Mesenchymal stem cell (in vitro differentiated cells and primary cell): ENCODE measurements around the gene KCND3.

Experiments used
- DNase-seq: peaks from one replicate; pipeline ENCODE4 v3.0.0-alpha.2; 2013
- H2AFZ ChIP-seq: one replicate; pipeline ENCODE4 v1.6.1; 2013; ENCODE audit warnings: low read depth, mild to moderate bottlenecking, control low read depth, inconsistent platforms, low read length, moderate library complexity
- H2AK5ac ChIP-seq: 2 replicates; pipeline ENCODE4 v1.6.1; 2013; ENCODE audit warnings: low read length, moderate library complexity, mild to moderate bottlenecking, inconsistent platforms; ENCODE audit not compliant: severe bottlenecking
- H2BK120ac ChIP-seq: one replicate; pipeline ENCODE4 v1.6.1; 2013; ENCODE audit warnings: low read depth, mild to moderate bottlenecking, inconsistent platforms, low read length, moderate library complexity
- H2BK12ac ChIP-seq, 2 experiments: one replicate each; pipeline ENCODE4 v1.6.1; 2013; ENCODE audit warnings: inconsistent platforms in 2 of 2, low read length in 2 of 2, mild to moderate bottlenecking in 2 of 2, moderate library complexity in 2 of 2, control low read depth in 1 of 2
- H2BK15ac ChIP-seq: one replicate; pipeline ENCODE4 v1.6.1; 2013; ENCODE audit warnings: mild to moderate bottlenecking, low read depth, inconsistent platforms; ENCODE audit not compliant: poor library complexity, severe bottlenecking
- H2BK5ac ChIP-seq: 2 replicates; pipeline ENCODE4 v1.6.1; 2013; ENCODE audit warnings: low read depth, mild to moderate bottlenecking, low read length, control low read depth, inconsistent platforms; ENCODE audit not compliant: poor library complexity, severe bottlenecking
- H3K14ac ChIP-seq, 2 experiments: one replicate each; pipeline ENCODE4 v1.6.1; 2013; ENCODE audit warnings: inconsistent platforms in 2 of 2, low read length in 2 of 2, control low read depth in 1 of 2, mild to moderate bottlenecking in 1 of 2, moderate library complexity in 1 of 2
- H3K18ac ChIP-seq, 2 experiments: one replicate each; pipeline ENCODE4 v1.6.1; 2013; ENCODE audit warnings: inconsistent platforms in 2 of 2, low read length in 2 of 2, control low read depth in 1 of 2, low read depth in 1 of 2, mild to moderate bottlenecking in 1 of 2
- H3K23ac ChIP-seq, 2 experiments: one replicate each; pipeline ENCODE4 v1.6.1; 2013; ENCODE audit warnings: inconsistent platforms in 2 of 2, low read length in 2 of 2, mild to moderate bottlenecking in 2 of 2, moderate library complexity in 2 of 2, control low read depth in 1 of 2
- H3K27ac ChIP-seq: 2 replicates; pipeline ENCODE4 v1.5.1; 2013; ENCODE audit warnings: mild to moderate bottlenecking, moderate library complexity, low read length, control low read depth, inconsistent platforms; ENCODE audit not compliant: poor library complexity, severe bottlenecking
- H3K27me3 ChIP-seq, 2 experiments: 2 replicates each; pipeline versions ENCODE4 v1.6.1 to v1.7.0; 2013; ENCODE audit warnings: low read length in 2 of 2, mild to moderate bottlenecking in 2 of 2, moderate library complexity in 2 of 2, control low read depth in 1 of 2, inconsistent platforms in 1 of 2; ENCODE audit not compliant: control insufficient read depth in 1 of 2, insufficient read depth in 1 of 2
- H3K36me3 ChIP-seq, 2 experiments: 2 replicates each; pipeline versions ENCODE4 v1.6.1 to v1.7.0; 2013; ENCODE audit warnings: low read length in 2 of 2, control low read depth in 1 of 2, inconsistent platforms in 1 of 2, low read depth in 1 of 2, mild to moderate bottlenecking in 1 of 2; ENCODE audit not compliant: insufficient read depth in 2 of 2, control insufficient read depth in 1 of 2
- H3K4ac ChIP-seq, 2 experiments: one replicate each; pipeline ENCODE4 v1.6.1; 2013; ENCODE audit warnings: inconsistent platforms in 2 of 2, low read length in 2 of 2, mild to moderate bottlenecking in 2 of 2, moderate library complexity in 2 of 2, control low read depth in 1 of 2, low read depth in 1 of 2
- H3K4me1 ChIP-seq: 2 replicates; pipeline ENCODE4 v1.6.1; 2013; ENCODE audit warnings: low read depth, low read length, control low read depth; ENCODE audit not compliant: control insufficient read depth, insufficient read depth
- H3K4me2 ChIP-seq: 2 replicates; pipeline ENCODE4 v1.6.1; 2013; ENCODE audit warnings: low read length, mild to moderate bottlenecking, inconsistent platforms; ENCODE audit not compliant: poor library complexity, severe bottlenecking
- H3K4me3 ChIP-seq, 2 experiments: 2 replicates each; pipeline versions ENCODE4 v1.5.1 to v1.7.0; 2013; ENCODE audit warnings: low read length in 2 of 2, mild to moderate bottlenecking in 2 of 2, control low read depth in 1 of 2, low read depth in 1 of 2; ENCODE audit not compliant: insufficient read depth in 1 of 2
- H3K79me1 ChIP-seq: replicated peaks from 2 replicates; pipeline ENCODE4 v1.6.1; 2013; ENCODE audit warnings: mild to moderate bottlenecking, control low read depth, low read length, inconsistent platforms; ENCODE audit not compliant: poor library complexity, severe bottlenecking
- H3K9ac ChIP-seq: 2 replicates; pipeline ENCODE4 v1.7.0; 2013; ENCODE audit warnings: mild to moderate bottlenecking, low read length, moderate library complexity
- H3K9me3 ChIP-seq: 2 replicates; pipeline ENCODE4 v1.7.0; 2013; ENCODE audit warnings: mild to moderate bottlenecking, low read length; ENCODE audit not compliant: control insufficient read depth
- H4K8ac ChIP-seq: one replicate; pipeline ENCODE4 v1.6.1; 2013; ENCODE audit warnings: inconsistent platforms, mild to moderate bottlenecking, low read length, moderate library complexity
- H4K91ac ChIP-seq: one replicate; pipeline ENCODE4 v1.6.1; 2013; ENCODE audit warnings: mild to moderate bottlenecking, low read length, inconsistent platforms
- WGBS: methylation state at CpG from one replicate; pipeline ENCODE4 v1.1.7; 2013; ENCODE audit warnings: mixed read lengths; 5-methylcytosine and 5-hydroxymethylcytosine counted together

The KCND3 gene

GRCh38 chr1:111736548-111737215 is 252.8 kb downstream of the KCND3 start:
- Histone ChIP-seq H3K23ac (no peak overlapping the region), H3K79me1 (peaks cover 18% of the 10 kb centered on the region), H3K4me3 (peak overlapping the region in 1 of 2 experiments; percentile 89), H2AK5ac (no peak overlapping the region), H2BK15ac (peak overlapping the region; percentile 45), H3K18ac (peak overlapping the region in 1 of 2 experiments; percentile 38), H4K8ac (peak overlapping the region; percentile 28), H2BK5ac (no peak overlapping the region), H2BK12ac (peak overlapping the region in 1 of 2 experiments; percentile 42), H3K27ac (no peak overlapping the region), H2AFZ (no peak overlapping the region), H3K9ac (peak overlapping the region; percentile 98), H3K4ac (no peak overlapping the region), H4K91ac (peak overlapping the region; percentile 47), H2BK120ac (no peak overlapping the region), H3K27me3 (no peaks in the 10 kb centered on the region), H3K4me1 (peaks cover 28% of the 10 kb centered on the region), H3K4me2 (no peak overlapping the region), H3K9me3 (no peaks in the 10 kb centered on the region), H3K36me3 (peaks cover 4 to 16% of the 10 kb centered on the region in 2 experiments), H3K14ac (no peak overlapping the region)
- DNase-seq: no peak
- WGBS: 60% methylated on average over 4 of the region's 4 CpGs

GRCh38 chr1:111735858-111736544 is 253.5 kb downstream of the KCND3 start:
- H4K91ac ChIP-seq: no peak overlapping the region
- peaks cover 28% of the 10 kb centered on the region for H3K4me1 ChIP-seq
- H3K36me3 ChIP-seq: peaks cover 4 to 20% of the 10 kb centered on the region in 2 experiments
- H4K8ac ChIP-seq: no peak overlapping the region
- 42% methylated on average over 8 of the region's 8 CpGs for WGBS
- peak overlapping the region in 1 of 2 experiments; percentile 24 for H3K23ac ChIP-seq
- peak overlapping the region; percentile 27 for H3K9ac ChIP-seq
- H3K14ac ChIP-seq: peak overlapping the region in 1 of 2 experiments; percentile 61
- no peak overlapping the region for H2BK15ac ChIP-seq
- peak overlapping the region in 1 of 2 experiments; percentile 89 for H3K4me3 ChIP-seq
- no peak overlapping the region for H3K4me2 ChIP-seq
- H2BK120ac ChIP-seq: peak overlapping the region; percentile 19
- H3K4ac ChIP-seq: peak overlapping the region in 1 of 2 experiments; percentile 65
- peak overlapping the region; percentile 29 to 78 for H2BK12ac ChIP-seq
- peak overlapping the region; percentile 54 to 58 for H3K18ac ChIP-seq
- no peaks in the 10 kb centered on the region for H3K27me3 ChIP-seq
- H3K79me1 ChIP-seq: peaks cover 18% of the 10 kb centered on the region
- peak overlapping the region; percentile 10 for H2AK5ac ChIP-seq
- peak; percentile 62 for DNase-seq
- H3K9me3 ChIP-seq: no peaks in the 10 kb centered on the region
- H3K27ac ChIP-seq: no peak overlapping the region
- no peak overlapping the region for H2BK5ac ChIP-seq
- no peak overlapping the region for H2AFZ ChIP-seq

GRCh38 chr1:111735321-111735720 is 254.1 kb downstream of the KCND3 start:
- H3K4me1 ChIP-seq: peaks cover 28% of the 10 kb centered on the region
- peak overlapping the region in 1 of 2 experiments; percentile 65 for H3K4ac ChIP-seq
- H3K9me3 ChIP-seq: no peaks in the 10 kb centered on the region
- H4K91ac ChIP-seq: no peak overlapping the region
- peak overlapping the region in 1 of 2 experiments; percentile 78 for H2BK12ac ChIP-seq
- H2BK15ac ChIP-seq: no peak overlapping the region
- H3K36me3 ChIP-seq: peaks cover 5 to 24% of the 10 kb centered on the region in 2 experiments
- H3K14ac ChIP-seq: no peak overlapping the region
- H3K27ac ChIP-seq: no peak overlapping the region
- WGBS: 92% methylated on average over 1 of the region's 4 CpGs
- H3K23ac ChIP-seq: no peak overlapping the region
- DNase-seq: no peak
- H3K18ac ChIP-seq: no peak overlapping the region
- H4K8ac ChIP-seq: no peak overlapping the region
- H3K9ac ChIP-seq: peak overlapping the region; percentile 27
- no peak overlapping the region for H3K4me2 ChIP-seq
- no peak overlapping the region for H2AK5ac ChIP-seq
- H2AFZ ChIP-seq: no peak overlapping the region
- H2BK5ac ChIP-seq: no peak overlapping the region
- no peak overlapping the region for H2BK120ac ChIP-seq
- H3K79me1 ChIP-seq: peaks cover 23% of the 10 kb centered on the region
- peak overlapping the region in 1 of 2 experiments; percentile 15 for H3K4me3 ChIP-seq
- H3K27me3 ChIP-seq: no peaks in the 10 kb centered on the region

- peak overlapping the region in 1 of 2 experiments; percentile 41 for H3K4me3 ChIP-seq
- peak overlapping the region in 1 of 2 experiments; percentile 89 for H3K18ac ChIP-seq
- H3K4me1 ChIP-seq: peaks cover 28% of the 10 kb centered on the region
- WGBS: 98% methylated on average over 2 of the region's 3 CpGs
- no peak overlapping the region for H4K8ac ChIP-seq
- H3K9ac ChIP-seq: no peak overlapping the region
- no peak for DNase-seq
- no peak overlapping the region for H3K14ac ChIP-seq
- peak overlapping the region in 1 of 2 experiments; percentile 7 for H3K23ac ChIP-seq
- H3K4ac ChIP-seq: no peak overlapping the region
- H2BK5ac ChIP-seq: no peak overlapping the region
- no peak overlapping the region for H2BK120ac ChIP-seq
- H3K4me2 ChIP-seq: no peak overlapping the region
- no peak overlapping the region for H4K91ac ChIP-seq
- H3K79me1 ChIP-seq: peaks cover 24% of the 10 kb centered on the region
- peaks cover 6 to 28% of the 10 kb centered on the region in 2 experiments for H3K36me3 ChIP-seq
- H3K9me3 ChIP-seq: no peaks in the 10 kb centered on the region
- H2BK15ac ChIP-seq: peak overlapping the region; percentile 3
- H2AFZ ChIP-seq: no peak overlapping the region
- H3K27me3 ChIP-seq: no peaks in the 10 kb centered on the region
- peak overlapping the region in 1 of 2 experiments; percentile 31 for H2BK12ac ChIP-seq
- no peak overlapping the region for H2AK5ac ChIP-seq
- no peak overlapping the region for H3K27ac ChIP-seq
Measured at GRCh38 chr1:111734856-111735255, 254.6 kb downstream of the KCND3 start.
